EH (cell line): ENCODE data around the gene EBLN2.

ENCODE experiments used
- DNase-seq: peaks from one replicate; pipeline ENCODE4 v3.0.0-alpha.2; 2015; ENCODE audit warnings: low read depth

Gene EBLN2

GRCh38 chr3:73107215-73107614 is 45.8 kb downstream of the EBLN2 start:
- DNase-seq: no peak

- DNase-seq: no peak
Observed at GRCh38 chr3:73107676-73108187, 46.3 kb downstream of the EBLN2 start.

GRCh38 chr3:73108750-73109149 is 47.3 kb downstream of the EBLN2 start:
- DNase-seq: no peak

GRCh38 chr3:73110530-73110929 is 49.1 kb downstream of the EBLN2 start:
- no peak for DNase-seq
